ENCODE data around the gene CCDC15. TPM values are rescaled to one million over a fixed set of nuclear protein-coding genes. Genes with fewer than 3 reads are reported as not detected.
"Not testable (repeated sequence)": the region's sequence is repeated elsewhere in the genome, so short reads cannot be mapped to it uniquely, and the experiment has no call there.

The CCDC15 gene
- polyA plus RNA-seq, 1 donor = 2.5 TPM

DNA sequence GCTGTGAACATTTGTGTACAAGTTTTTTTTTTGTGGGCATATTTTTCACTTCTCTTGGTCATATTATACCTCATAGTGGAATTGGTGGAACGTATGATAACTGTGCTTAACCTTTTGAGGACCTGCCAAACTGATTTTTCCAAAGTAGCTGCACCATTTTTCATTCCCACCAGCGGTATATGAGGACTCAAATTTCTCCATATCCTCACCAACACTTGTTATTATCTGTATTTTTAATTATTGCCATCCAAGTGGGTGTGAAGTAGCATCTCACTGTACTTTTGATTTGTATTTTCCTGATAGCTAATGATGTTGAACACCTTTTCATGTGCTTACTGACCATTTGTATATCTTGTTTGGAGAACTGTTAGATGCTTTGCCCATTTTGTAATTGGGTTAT, 47.8 kb downstream of the CCDC15 start:
- no peaks in the 10 kb centered on the region for H3K36me3 ChIP-seq (ENCODE audit: control insufficient read depth, insufficient read depth, low read length)
- H3K27ac ChIP-seq (ENCODE audit: low read length) = no peak overlapping the region
- 100% methylated on average over 1 of the region's 2 CpGs for WGBS (ENCODE audit: insufficient coverage, low lambda C conversion rate)

GRCh38 chr11:125005491-125005890, 51.5 kb downstream of the CCDC15 start:
- H3K27me3 ChIP-seq (ENCODE audit: control insufficient read depth, insufficient read depth, low read length) = no peaks in the 10 kb centered on the region
- H3K4me1 ChIP-seq (ENCODE audit: control insufficient read depth, insufficient read depth, low read length) = no peaks in the 10 kb centered on the region
- no peak overlapping the region for H3K27ac ChIP-seq (ENCODE audit: low read length)
- H3K9me3 ChIP-seq (ENCODE audit: control insufficient read depth, low read depth, low read length) = no peaks in the 10 kb centered on the region
- no peak overlapping the region for H3K4me3 ChIP-seq (ENCODE audit: low read length)
- H3K36me3 ChIP-seq (ENCODE audit: control insufficient read depth, insufficient read depth, low read length) = no peaks in the 10 kb centered on the region
- WGBS (ENCODE audit: insufficient coverage, low lambda C conversion rate) = 100% methylated on average over 2 of the region's 2 CpGs
- DNase-seq = no peak

More for the DNA sequence above, 47.8 kb downstream of the CCDC15 start:
- H3K9me3 ChIP-seq (ENCODE audit: control insufficient read depth, low read depth, low read length) = no peaks in the 10 kb centered on the region
- H3K4me3 ChIP-seq (ENCODE audit: low read length) = no peak overlapping the region
- DNase-seq = no peak
- H3K27me3 ChIP-seq (ENCODE audit: control insufficient read depth, insufficient read depth, low read length) = no peaks in the 10 kb centered on the region
- no peaks in the 10 kb centered on the region for H3K4me1 ChIP-seq (ENCODE audit: control insufficient read depth, insufficient read depth, low read length)

DNA sequence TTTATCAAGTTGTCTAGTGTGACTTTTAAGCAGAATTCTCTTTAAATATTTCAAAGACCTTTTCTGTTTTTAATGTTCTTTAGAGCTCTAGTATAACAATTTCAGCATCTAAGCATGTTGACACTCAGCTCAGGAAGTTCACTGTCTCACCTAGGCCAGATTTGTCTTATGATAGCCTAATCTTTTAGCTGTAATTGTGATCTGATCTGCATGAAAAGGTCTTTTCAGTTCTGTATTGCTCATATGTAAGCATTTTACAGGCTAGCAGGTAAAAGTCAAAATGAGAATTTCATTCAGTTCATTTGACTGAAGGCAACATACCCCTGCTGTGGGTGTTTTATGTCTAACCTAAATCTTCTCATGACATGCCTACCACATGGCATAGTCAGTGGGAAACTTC, 62.4 kb downstream of the CCDC15 start:
- Histone ChIP-seq H3K4me1 (ENCODE audit: control insufficient read depth, insufficient read depth, low read length) (no peaks in the 10 kb centered on the region), H3K27me3 (ENCODE audit: control insufficient read depth, insufficient read depth, low read length) (no peaks in the 10 kb centered on the region), H3K9me3 (ENCODE audit: control insufficient read depth, low read depth, low read length) (no peaks in the 10 kb centered on the region), H3K27ac (ENCODE audit: low read length) (no peak overlapping the region), H3K4me3 (ENCODE audit: low read length) (no peak overlapping the region), H3K36me3 (ENCODE audit: control insufficient read depth, insufficient read depth, low read length) (no peaks in the 10 kb centered on the region)
- no peak for DNase-seq

DNA sequence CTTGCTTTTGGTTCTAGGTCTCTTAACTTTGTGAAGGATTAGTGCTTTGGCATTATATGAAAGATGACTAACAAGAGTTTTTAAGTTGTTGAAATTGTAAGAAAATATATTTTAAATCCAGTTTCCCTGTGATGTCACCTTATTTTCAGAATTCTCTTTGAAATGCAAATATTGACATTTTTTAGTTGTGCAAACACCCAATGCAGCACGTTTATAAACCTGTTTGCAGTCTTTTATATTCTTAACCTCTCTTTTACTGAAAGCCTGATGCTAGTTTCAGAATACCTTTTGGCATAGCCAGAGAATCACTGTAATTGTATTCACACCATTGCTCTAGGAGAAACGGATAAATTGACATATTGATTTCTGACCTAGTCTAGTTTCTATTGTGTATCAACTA, 66.3 kb downstream of the CCDC15 start:
- WGBS (ENCODE audit: insufficient coverage, low lambda C conversion rate) = 71% methylated on average over 2 of the region's 2 CpGs
- Histone ChIP-seq H3K27ac (ENCODE audit: low read length) (no peak overlapping the region), H3K4me1 (ENCODE audit: control insufficient read depth, insufficient read depth, low read length) (no peaks in the 10 kb centered on the region), H3K4me3 (ENCODE audit: low read length) (no peak overlapping the region), H3K36me3 (ENCODE audit: control insufficient read depth, insufficient read depth, low read length) (no peaks in the 10 kb centered on the region), H3K27me3 (ENCODE audit: control insufficient read depth, insufficient read depth, low read length) (no peaks in the 10 kb centered on the region), H3K9me3 (ENCODE audit: control insufficient read depth, low read depth, low read length) (no peaks in the 10 kb centered on the region)
- DNase-seq = no peak

DNA sequence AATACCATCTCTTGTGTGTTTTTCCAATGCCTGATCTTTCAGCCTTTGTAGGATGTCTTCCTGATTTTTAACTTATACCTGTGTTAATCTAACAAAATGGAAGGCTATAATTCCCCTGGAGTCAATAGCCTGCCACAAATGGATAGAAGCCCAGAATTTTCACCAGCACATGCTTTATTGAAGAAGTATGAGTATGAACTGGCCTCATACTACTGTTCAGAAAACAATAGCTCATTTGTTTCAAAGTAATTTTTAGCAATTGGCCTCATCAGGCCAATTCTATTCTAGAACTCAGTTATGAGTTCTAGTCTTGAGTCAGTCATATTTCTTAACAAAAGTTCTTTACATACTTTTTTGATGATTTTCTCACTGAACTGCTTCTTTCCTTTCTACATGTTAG, 68.5 kb downstream of the CCDC15 start:
- Histone ChIP-seq H3K27me3 (ENCODE audit: control insufficient read depth, insufficient read depth, low read length) (no peaks in the 10 kb centered on the region), H3K9me3 (ENCODE audit: control insufficient read depth, low read depth, low read length) (no peaks in the 10 kb centered on the region), H3K4me1 (ENCODE audit: control insufficient read depth, insufficient read depth, low read length) (no peaks in the 10 kb centered on the region), H3K36me3 (ENCODE audit: control insufficient read depth, insufficient read depth, low read length) (no peaks in the 10 kb centered on the region), H3K27ac (ENCODE audit: low read length) (no peak overlapping the region), H3K4me3 (ENCODE audit: low read length) (no peak overlapping the region)
- no peak for DNase-seq

- no CpG with 5 or more reads among the region's 2 CpGs for WGBS (ENCODE audit: insufficient coverage, low lambda C conversion rate)
These were observed 72.0 kb downstream of the CCDC15 start for GRCh38 chr11:125025968-125026367.

DNA sequence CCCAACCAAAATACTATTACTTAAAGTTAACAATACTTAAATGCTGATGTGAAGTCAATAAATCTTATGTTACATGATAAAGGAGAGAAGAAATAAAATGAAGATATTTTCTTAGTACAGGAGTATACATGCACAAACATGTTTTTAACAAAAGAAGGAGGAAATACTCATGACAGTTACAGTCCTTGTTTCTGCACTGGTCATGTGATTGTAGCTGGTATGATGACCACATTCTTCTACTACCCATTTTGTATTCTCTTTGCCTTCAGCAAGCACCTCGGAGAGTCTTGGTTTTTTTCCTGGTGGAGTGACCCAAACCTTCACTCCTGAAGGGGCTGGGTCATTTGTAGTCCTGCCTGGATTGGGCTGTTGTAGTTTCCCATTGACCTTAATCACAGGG, 75.4 kb downstream of the CCDC15 start:
- H3K4me3 ChIP-seq (ENCODE audit: low read length); H3K27ac ChIP-seq (ENCODE audit: low read length); H3K27me3 ChIP-seq (ENCODE audit: control insufficient read depth, insufficient read depth, low read length); H3K36me3 ChIP-seq (ENCODE audit: control insufficient read depth, insufficient read depth, low read length); H3K4me1 ChIP-seq (ENCODE audit: control insufficient read depth, insufficient read depth, low read length); H3K9me3 ChIP-seq (ENCODE audit: control insufficient read depth, low read depth, low read length); DNase-seq: not testable (repeated sequence)
- no CpG with 5 or more reads among the region's 1 CpG for WGBS (ENCODE audit: insufficient coverage, low lambda C conversion rate)

More at GRCh38 chr11:125025968-125026367, 72.0 kb downstream of the CCDC15 start:
- Histone ChIP-seq H3K4me3 (ENCODE audit: low read length) (no peak overlapping the region), H3K36me3 (ENCODE audit: control insufficient read depth, insufficient read depth, low read length) (no peaks in the 10 kb centered on the region), H3K27ac (ENCODE audit: low read length) (no peak overlapping the region), H3K4me1 (ENCODE audit: control insufficient read depth, insufficient read depth, low read length) (no peaks in the 10 kb centered on the region), H3K27me3 (ENCODE audit: control insufficient read depth, insufficient read depth, low read length) (no peaks in the 10 kb centered on the region), H3K9me3 (ENCODE audit: control insufficient read depth, low read depth, low read length) (no peaks in the 10 kb centered on the region)
- no peak for DNase-seq

DNA sequence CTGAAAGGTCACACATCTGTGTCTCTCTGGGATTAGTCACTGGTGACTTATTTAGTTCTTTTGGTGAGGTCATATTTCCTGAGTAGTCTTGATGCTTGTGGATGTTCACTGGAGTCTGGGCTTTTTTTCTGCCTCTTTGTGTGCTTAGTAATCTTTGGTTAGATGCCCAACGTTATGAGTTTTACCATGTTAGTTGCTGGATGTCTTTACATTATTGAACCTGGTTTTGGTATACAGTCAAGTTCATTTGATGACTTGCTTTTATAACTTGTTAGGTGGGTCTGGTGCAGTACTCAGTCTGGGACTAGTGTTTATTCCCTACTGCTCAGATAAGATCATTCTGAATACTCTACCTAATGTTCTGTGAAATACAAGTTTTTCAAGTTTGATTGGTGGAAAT, 82.9 kb downstream of the CCDC15 start:
- Histone ChIP-seq H3K9me3 (ENCODE audit: control insufficient read depth, low read depth, low read length) (no peaks in the 10 kb centered on the region), H3K4me3 (ENCODE audit: low read length) (no peak overlapping the region), H3K27me3 (ENCODE audit: control insufficient read depth, insufficient read depth, low read length) (no peaks in the 10 kb centered on the region), H3K4me1 (ENCODE audit: control insufficient read depth, insufficient read depth, low read length) (no peaks in the 10 kb centered on the region), H3K36me3 (ENCODE audit: control insufficient read depth, insufficient read depth, low read length) (no peaks in the 10 kb centered on the region), H3K27ac (ENCODE audit: low read length) (no peak overlapping the region)
- WGBS (ENCODE audit: insufficient coverage, low lambda C conversion rate) = 80% methylated on average over 1 of the region's 1 CpG
- no peak for DNase-seq

DNA sequence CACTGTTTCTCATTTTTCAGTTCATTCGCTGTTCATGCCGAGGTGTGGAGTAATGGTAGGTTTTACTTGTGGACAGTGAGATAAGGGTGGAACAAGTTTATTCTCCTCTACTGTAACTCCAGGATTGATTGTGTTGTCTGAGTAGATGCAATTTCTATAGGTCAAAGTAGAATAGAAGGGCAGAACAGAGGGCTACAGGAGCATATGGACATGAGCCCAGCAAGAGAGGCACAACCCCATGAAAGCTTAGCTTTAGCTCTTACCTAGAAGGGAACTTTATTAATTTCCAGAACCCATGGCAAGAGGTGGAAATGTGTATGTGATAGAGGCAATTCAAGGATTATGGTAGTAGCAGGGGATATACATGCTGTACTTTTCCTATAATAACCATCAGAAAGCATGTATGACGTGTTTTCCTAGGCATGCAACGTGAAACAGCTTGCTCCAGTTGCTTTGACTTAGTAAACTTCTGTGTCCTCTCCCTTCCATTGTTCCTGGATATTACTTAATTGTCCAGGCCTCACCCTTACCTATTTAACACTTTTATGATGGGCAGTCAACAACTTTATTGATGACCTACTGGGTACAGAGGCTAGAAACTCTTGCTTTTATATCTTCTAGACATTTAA, 95.3 kb downstream of the CCDC15 start:
- Histone ChIP-seq H3K27ac (ENCODE audit: low read length) (peak overlapping the region; percentile 50), H3K36me3 (ENCODE audit: control insufficient read depth, insufficient read depth, low read length) (no peaks in the 10 kb centered on the region), H3K4me1 (ENCODE audit: control insufficient read depth, insufficient read depth, low read length) (peaks cover 9% of the 10 kb centered on the region), H3K9me3 (ENCODE audit: control insufficient read depth, low read depth, low read length) (no peaks in the 10 kb centered on the region), H3K27me3 (ENCODE audit: control insufficient read depth, insufficient read depth, low read length) (no peaks in the 10 kb centered on the region), H3K4me3 (ENCODE audit: low read length) (no peak overlapping the region)
- peak in 1 of 2 donors; percentile 66 for DNase-seq
- WGBS (ENCODE audit: insufficient coverage, low lambda C conversion rate) = no CpG with 5 or more reads among the region's 4 CpGs

DNA sequence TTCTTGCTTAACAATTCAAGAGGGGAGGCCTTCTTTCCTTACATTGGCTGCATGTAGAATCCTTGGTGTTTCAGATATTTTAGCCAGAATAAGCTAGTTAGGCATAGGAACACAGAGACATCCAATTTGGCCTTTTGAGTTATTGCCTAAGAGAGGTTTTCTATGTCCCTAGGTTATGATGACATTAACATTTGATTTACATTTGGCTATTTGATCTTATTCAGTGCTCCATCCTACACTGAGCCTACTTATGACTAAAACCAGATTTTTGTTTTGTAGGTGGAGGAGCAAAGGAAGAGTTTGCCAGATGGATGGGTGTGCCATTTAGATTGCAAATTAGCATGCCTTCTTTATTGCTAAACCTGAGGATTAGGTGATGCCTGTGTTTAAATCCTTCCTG, 98.0 kb downstream of the CCDC15 start:
- DNase-seq = no peak
- Histone ChIP-seq H3K9me3 (ENCODE audit: control insufficient read depth, low read depth, low read length) (no peaks in the 10 kb centered on the region), H3K27ac (ENCODE audit: low read length) (no peak overlapping the region), H3K36me3 (ENCODE audit: control insufficient read depth, insufficient read depth, low read length) (no peaks in the 10 kb centered on the region), H3K4me1 (ENCODE audit: control insufficient read depth, insufficient read depth, low read length) (peaks cover 9% of the 10 kb centered on the region), H3K4me3 (ENCODE audit: low read length) (no peak overlapping the region), H3K27me3 (ENCODE audit: control insufficient read depth, insufficient read depth, low read length) (no peaks in the 10 kb centered on the region)

GRCh38 chr11:125053167-125053566, 99.2 kb downstream of the CCDC15 start:
- Histone ChIP-seq H3K27ac (ENCODE audit: low read length) (no peak overlapping the region), H3K4me1 (ENCODE audit: control insufficient read depth, insufficient read depth, low read length) (peaks cover 15% of the 10 kb centered on the region), H3K4me3 (ENCODE audit: low read length) (no peak overlapping the region), H3K36me3 (ENCODE audit: control insufficient read depth, insufficient read depth, low read length) (no peaks in the 10 kb centered on the region), H3K27me3 (ENCODE audit: control insufficient read depth, insufficient read depth, low read length) (no peaks in the 10 kb centered on the region), H3K9me3 (ENCODE audit: control insufficient read depth, low read depth, low read length) (no peaks in the 10 kb centered on the region)
- no peak for DNase-seq
- no CpG with 5 or more reads among the region's 1 CpG for WGBS (ENCODE audit: insufficient coverage, low lambda C conversion rate)

Data from large intestine (tissue), 3 donors.